WTC11 (cell line): ENCODE data around the gene PFKP. TPM values are rescaled to one million over a fixed set of nuclear protein-coding genes. Genes with fewer than 3 reads are reported as not detected.

Experiments
- ATAC-seq: fragments of 200-7000 bp; cut with Tn5 transposase; 2 replicates; pipeline ENCODE4 v1.10.0; 2021; ENCODE audit warnings: mild to moderate bottlenecking, moderate library complexity
- CTCF ChIA-PET: fragments of 300-600 bp; sonication (Branson Sonifier 250); formaldehyde crosslinking; loops from one replicate; lab custom pipeline; 2021; ENCODE audit warnings: antibody characterized with exemption; lab: Charles Lee
- POLR2A ChIA-PET: fragments of 350-600 bp; sonication (Branson Sonifier 250); formaldehyde crosslinking; loops from one replicate; lab custom pipeline; 2021; ENCODE audit warnings: antibody characterized with exemption; lab: Charles Lee
- DNase-seq: peaks from one replicate; pipeline ENCODE4 v3.0.0; 2021; ENCODE audit warnings: low spot score
- H3K27ac Mint-ChIP-seq: 2 replicates; pipeline ENCODE4 v1.8.0; 2021; ENCODE audit warnings: mixed read lengths
- H3K27me3 Mint-ChIP-seq: 2 replicates; pipeline ENCODE4 v1.8.0; 2021; ENCODE audit warnings: low read depth, mild to moderate bottlenecking, moderate library complexity, mixed read lengths
- H3K36me3 Mint-ChIP-seq: 2 replicates; pipeline ENCODE4 v1.8.0; 2021; ENCODE audit warnings: mixed read lengths
- H3K4me1 Mint-ChIP-seq: 2 replicates; pipeline ENCODE4 v1.8.0; 2022; ENCODE audit warnings: mixed read lengths
- H3K4me3 Mint-ChIP-seq: 2 replicates; pipeline ENCODE4 v1.8.0; 2021; ENCODE audit warnings: mild to moderate bottlenecking, moderate library complexity, mixed read lengths
- H3K9me3 Mint-ChIP-seq: 2 replicates; pipeline ENCODE4 v1.8.0; 2021; ENCODE audit warnings: mixed read lengths
- AFF4 ChIP-seq: sonication (generic); formaldehyde crosslinking; IDR thresholded peaks from 2 replicates; pipeline ENCODE4 v1.8.1; 2023; ENCODE audit warnings: mild to moderate bottlenecking, missing genetic modification reagents, borderline replicate concordance
- E2F5 ChIP-seq: sonication (generic); formaldehyde crosslinking; IDR thresholded peaks from 2 replicates; pipeline ENCODE4 v1.8.1; 2022; ENCODE audit warnings: mild to moderate bottlenecking, moderate library complexity, missing genetic modification reagents
- ELF4 ChIP-seq: sonication (generic); formaldehyde crosslinking; IDR thresholded peaks from 2 replicates; pipeline ENCODE4 v1.8.1; 2022; ENCODE audit warnings: low read depth, mild to moderate bottlenecking, moderate library complexity, missing genetic modification reagents
- ESRRA ChIP-seq: sonication (generic); formaldehyde crosslinking; IDR thresholded peaks from 2 replicates; pipeline ENCODE4 v1.8.1; 2022; ENCODE audit warnings: mild to moderate bottlenecking, missing genetic modification reagents, borderline replicate concordance
- GABPB1 ChIP-seq: sonication (generic); formaldehyde crosslinking; IDR thresholded peaks from 2 replicates; pipeline ENCODE4 v1.8.1; 2023; ENCODE audit warnings: mild to moderate bottlenecking, missing genetic modification reagents
- GTF2I ChIP-seq: fragments of 250-450 bp; sonication (Bioruptor Pico); conservative IDR thresholded peaks from 2 replicates; pipeline ENCODE4 v1.4.0; 2021; ENCODE audit warnings: mild to moderate bottlenecking
- OVOL2 ChIP-seq: fragments of 250-450 bp; sonication (Bioruptor Pico); IDR thresholded peaks from 2 replicates; pipeline ENCODE4 v1.9.0; 2021; ENCODE audit warnings: mild to moderate bottlenecking, borderline replicate concordance
- RORB ChIP-seq: fragments of 250-450 bp; sonication (Bioruptor Pico); IDR thresholded peaks from 2 replicates; pipeline ENCODE4 v1.9.0; 2021; ENCODE audit warnings: mild to moderate bottlenecking
- TEAD4 ChIP-seq: sonication (generic); formaldehyde crosslinking; IDR thresholded peaks from 2 replicates; pipeline ENCODE4 v1.8.0; 2022; ENCODE audit warnings: mild to moderate bottlenecking, missing genetic modification reagents
- ZNF121 ChIP-seq: sonication (generic); formaldehyde crosslinking; IDR thresholded peaks from 2 replicates; pipeline ENCODE4 v1.8.0; 2023; ENCODE audit warnings: missing genetic modification reagents
- ZNF317 ChIP-seq: sonication (generic); formaldehyde crosslinking; IDR thresholded peaks from 2 replicates; pipeline ENCODE4 v1.8.1; 2023; ENCODE audit warnings: low read depth, mild to moderate bottlenecking, moderate library complexity, missing genetic modification reagents, borderline replicate concordance
- ZNF396 ChIP-seq: fragments of 250-450 bp; sonication (Bioruptor Pico); IDR thresholded peaks from 2 replicates; pipeline ENCODE4 v1.8.0; 2021; ENCODE audit warnings: mild to moderate bottlenecking, moderate library complexity, borderline replicate concordance
- ZNF671 ChIP-seq: fragments of 250-450 bp; sonication (Bioruptor Pico); IDR thresholded peaks from 2 replicates; pipeline ENCODE4 v1.8.0; 2021; ENCODE audit warnings: mild to moderate bottlenecking
- total RNA-seq: library from RNA; stranded (reverse); gene quantifications from 3 replicates; pipeline ENCODE4 v1.2.3, GENCODE V29; 2021
- TF ChIP-seq, protein P1 (sequence below): fragments of 200-600 bp; IDR thresholded peaks from 2 replicates; pipeline ENCODE4 v1.8.0; 2022; ENCODE audit warnings: antibody characterized with exemption
- TF ChIP-seq, protein P2 (sequence below): sonication (generic); formaldehyde crosslinking; IDR thresholded peaks from 2 replicates; pipeline ENCODE4 v1.8.1; 2022; ENCODE audit warnings: mild to moderate bottlenecking, missing genetic modification reagents, moderate library complexity, borderline replicate concordance
- TF ChIP-seq, protein P3 (sequence below): fragments of 250-450 bp; sonication (Bioruptor Pico); conservative IDR thresholded peaks from 2 replicates; pipeline ENCODE4 v1.9.0; 2021; ENCODE audit warnings: mild to moderate bottlenecking
- TF ChIP-seq, protein P4 (sequence below): sonication (generic); formaldehyde crosslinking; conservative IDR thresholded peaks from 2 replicates; pipeline ENCODE4 v1.8.1; 2023; ENCODE audit warnings: mild to moderate bottlenecking, low read depth, missing genetic modification reagents, moderate library complexity

Gene PFKP
- total RNA-seq, 1 experiment from 2014 or later = 127 TPM

DNA sequence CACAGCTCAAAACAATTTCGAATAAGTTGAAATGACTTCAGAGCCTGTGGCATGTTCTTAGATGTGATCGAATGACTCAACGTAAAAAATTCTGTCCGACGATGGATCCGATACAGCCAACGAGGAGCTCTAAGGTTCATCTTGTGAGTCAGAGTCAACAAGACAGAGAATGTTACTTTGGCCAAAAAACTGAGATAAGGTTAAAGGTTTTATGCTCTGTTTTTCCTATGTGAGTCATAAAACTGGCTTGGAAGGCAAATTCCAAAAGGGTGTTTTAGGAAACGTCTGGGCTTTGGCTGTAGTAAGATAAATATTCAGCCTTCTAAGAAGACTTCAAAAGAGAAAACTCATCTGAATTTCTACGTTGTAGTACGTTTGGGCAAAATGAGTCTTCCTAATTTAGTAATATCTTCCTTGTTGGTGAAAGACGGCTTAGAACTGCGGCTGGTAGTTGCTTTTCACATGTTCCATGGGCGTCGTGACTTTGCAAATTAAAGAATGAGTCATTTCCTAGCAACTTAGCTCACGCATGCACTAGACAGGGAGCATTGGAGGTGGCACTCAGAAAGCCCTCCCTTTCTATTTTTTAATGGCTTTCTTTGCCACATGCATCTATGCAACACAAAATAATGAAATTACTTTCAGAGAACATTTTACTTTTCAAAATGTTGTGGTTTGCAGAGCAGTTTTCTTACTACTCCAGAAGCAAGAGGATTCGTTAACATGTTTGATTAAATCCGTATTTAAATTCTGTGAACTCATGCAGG, 28.2 kb downstream of the PFKP start (continued):
- TF ChIP-seq, protein P1, sequence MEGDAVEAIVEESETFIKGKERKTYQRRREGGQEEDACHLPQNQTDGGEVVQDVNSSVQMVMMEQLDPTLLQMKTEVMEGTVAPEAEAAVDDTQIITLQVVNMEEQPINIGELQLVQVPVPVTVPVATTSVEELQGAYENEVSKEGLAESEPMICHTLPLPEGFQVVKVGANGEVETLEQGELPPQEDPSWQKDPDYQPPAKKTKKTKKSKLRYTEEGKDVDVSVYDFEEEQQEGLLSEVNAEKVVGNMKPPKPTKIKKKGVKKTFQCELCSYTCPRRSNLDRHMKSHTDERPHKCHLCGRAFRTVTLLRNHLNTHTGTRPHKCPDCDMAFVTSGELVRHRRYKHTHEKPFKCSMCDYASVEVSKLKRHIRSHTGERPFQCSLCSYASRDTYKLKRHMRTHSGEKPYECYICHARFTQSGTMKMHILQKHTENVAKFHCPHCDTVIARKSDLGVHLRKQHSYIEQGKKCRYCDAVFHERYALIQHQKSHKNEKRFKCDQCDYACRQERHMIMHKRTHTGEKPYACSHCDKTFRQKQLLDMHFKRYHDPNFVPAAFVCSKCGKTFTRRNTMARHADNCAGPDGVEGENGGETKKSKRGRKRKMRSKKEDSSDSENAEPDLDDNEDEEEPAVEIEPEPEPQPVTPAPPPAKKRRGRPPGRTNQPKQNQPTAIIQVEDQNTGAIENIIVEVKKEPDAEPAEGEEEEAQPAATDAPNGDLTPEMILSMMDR = no peak
- TF ChIP-seq ZNF671 (CRISPR knock-in tag) = no peak
- no peak for TF ChIP-seq ZNF121 (CRISPR knock-in tag)

DNA sequence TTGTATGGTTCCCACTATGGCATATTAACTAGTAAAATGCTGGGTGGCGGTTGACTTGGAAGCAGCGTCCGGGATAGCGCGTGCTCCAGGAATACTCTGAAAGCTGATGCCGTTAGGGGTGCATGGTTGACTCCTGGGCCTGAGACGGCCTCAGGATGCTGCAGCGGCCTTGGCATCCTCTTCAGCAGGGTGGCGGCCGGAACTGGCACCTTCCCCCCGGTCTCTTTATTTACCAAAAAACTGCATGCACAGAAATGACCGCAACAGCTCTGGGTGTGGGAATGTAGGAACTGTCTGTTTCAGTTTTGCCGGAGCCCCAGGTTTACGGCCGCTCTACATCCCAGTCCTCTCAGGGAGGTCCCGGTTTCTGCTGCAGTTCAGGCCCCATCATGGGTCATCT, 28.8 kb downstream of the PFKP start:
- POLR2A ChIA-PET = no interaction called here
- CTCF ChIA-PET = no interaction called here
- H3K4me3 Mint-ChIP-seq = no peak overlapping the region

More for the DNA sequence above, 28.8 kb downstream of the PFKP start:
- TF ChIP-seq RORB (CRISPR knock-in tag) = no peak
- TF ChIP-seq OVOL2 (CRISPR knock-in tag) = no peak
- TF ChIP-seq, protein P2, sequence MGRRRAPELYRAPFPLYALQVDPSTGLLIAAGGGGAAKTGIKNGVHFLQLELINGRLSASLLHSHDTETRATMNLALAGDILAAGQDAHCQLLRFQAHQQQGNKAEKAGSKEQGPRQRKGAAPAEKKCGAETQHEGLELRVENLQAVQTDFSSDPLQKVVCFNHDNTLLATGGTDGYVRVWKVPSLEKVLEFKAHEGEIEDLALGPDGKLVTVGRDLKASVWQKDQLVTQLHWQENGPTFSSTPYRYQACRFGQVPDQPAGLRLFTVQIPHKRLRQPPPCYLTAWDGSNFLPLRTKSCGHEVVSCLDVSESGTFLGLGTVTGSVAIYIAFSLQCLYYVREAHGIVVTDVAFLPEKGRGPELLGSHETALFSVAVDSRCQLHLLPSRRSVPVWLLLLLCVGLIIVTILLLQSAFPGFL (CRISPR knock-in tag) = no peak
- no peak for TF ChIP-seq ELF4 (CRISPR knock-in tag)
- no peak for TF ChIP-seq ZNF396 (CRISPR knock-in tag)
- TF ChIP-seq, protein P3, sequence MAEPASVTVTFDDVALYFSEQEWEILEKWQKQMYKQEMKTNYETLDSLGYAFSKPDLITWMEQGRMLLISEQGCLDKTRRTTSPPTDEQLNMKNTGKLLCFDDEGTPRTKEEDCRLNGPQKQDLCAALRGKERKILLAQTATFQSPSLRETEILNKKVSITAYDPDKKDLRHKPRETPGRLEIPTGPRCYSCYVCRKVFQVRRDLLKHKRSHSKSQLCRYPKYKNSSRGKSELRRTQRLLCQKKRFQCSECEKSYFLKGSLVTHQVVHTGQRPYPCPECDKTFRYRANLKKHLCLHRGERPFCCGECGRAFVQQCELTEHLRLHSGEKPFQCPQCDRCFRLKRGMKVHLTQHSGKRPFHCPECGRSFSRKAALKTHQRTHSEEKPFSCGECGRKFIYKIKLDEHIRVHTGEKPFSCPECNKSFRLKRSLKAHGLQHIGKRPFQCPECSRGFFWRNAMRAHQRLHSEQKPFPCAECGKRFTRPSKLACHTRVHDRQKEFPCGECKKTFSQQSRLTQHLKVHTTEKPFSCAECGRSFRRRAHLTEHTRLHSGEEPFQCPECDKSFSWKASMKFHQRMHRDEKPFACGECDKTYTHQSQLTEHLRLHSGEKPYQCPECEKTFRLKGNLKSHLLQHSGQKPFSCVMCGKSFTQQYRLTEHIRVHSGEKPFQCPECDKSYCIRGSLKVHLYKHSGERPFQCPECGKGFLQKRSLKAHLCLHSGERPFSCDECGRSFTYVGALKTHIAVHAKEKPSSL (CRISPR knock-in tag) = no peak
- no peak for TF ChIP-seq E2F5
- TF ChIP-seq GTF2I (CRISPR knock-in tag) = no peak
- no peak for TF ChIP-seq AFF4 (CRISPR knock-in tag)
- TF ChIP-seq, protein P4, sequence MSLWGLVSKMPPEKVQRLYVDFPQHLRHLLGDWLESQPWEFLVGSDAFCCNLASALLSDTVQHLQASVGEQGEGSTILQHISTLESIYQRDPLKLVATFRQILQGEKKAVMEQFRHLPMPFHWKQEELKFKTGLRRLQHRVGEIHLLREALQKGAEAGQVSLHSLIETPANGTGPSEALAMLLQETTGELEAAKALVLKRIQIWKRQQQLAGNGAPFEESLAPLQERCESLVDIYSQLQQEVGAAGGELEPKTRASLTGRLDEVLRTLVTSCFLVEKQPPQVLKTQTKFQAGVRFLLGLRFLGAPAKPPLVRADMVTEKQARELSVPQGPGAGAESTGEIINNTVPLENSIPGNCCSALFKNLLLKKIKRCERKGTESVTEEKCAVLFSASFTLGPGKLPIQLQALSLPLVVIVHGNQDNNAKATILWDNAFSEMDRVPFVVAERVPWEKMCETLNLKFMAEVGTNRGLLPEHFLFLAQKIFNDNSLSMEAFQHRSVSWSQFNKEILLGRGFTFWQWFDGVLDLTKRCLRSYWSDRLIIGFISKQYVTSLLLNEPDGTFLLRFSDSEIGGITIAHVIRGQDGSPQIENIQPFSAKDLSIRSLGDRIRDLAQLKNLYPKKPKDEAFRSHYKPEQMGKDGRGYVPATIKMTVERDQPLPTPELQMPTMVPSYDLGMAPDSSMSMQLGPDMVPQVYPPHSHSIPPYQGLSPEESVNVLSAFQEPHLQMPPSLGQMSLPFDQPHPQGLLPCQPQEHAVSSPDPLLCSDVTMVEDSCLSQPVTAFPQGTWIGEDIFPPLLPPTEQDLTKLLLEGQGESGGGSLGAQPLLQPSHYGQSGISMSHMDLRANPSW = no peak
- TF ChIP-seq TEAD4 = no peak
- TF ChIP-seq GABPB1 = no peak
- no peak for TF ChIP-seq ESRRA (CRISPR knock-in tag)
- no peak for TF ChIP-seq ZNF317 (CRISPR knock-in tag)
- Mint-ChIP-seq H3K27ac (no peak overlapping the region), H3K27me3 (no peaks in the 10 kb centered on the region), H3K4me1 (peaks cover 30% of the 10 kb centered on the region), H3K36me3 (peaks cover 41% of the 10 kb centered on the region), H3K9me3 (no peaks in the 10 kb centered on the region)
- ATAC-seq = no peak
- no peak for DNase-seq
